Measurements from ENCODE around the gene VWC2L. TPM values are rescaled to one million over a fixed set of nuclear protein-coding genes. Genes with fewer than 3 reads are reported as not detected.

Gene VWC2L
- total RNA-seq, 2 donors from 2014 or later: not detected

DNA sequence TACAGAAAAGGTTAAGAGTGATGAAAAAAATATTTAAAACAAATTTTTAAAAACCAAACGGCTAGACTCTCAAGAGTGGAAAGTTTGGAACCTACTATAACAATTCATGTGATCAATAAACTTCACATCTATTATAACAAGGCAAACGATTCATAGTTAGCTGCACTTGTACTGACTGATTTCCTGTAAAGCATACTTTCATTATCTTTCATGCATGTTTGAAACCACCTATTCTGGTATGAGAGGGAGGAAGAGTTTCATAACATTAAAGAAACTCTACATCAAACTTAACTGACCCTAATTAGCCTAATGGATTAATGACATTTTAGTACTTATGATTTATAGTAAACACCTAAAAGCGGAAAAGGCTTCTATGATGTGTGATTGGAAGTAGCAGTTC lies 43.7 kb upstream of the VWC2L start:
- H3K4me3 ChIP-seq (ENCODE audit: low read length): no peak overlapping the region
- no peak overlapping the region for H3K4me3 Mint-ChIP-seq
- no peaks in the 10 kb centered on the region for H3K9me3 Mint-ChIP-seq
- TF ChIP-seq, protein P1, sequence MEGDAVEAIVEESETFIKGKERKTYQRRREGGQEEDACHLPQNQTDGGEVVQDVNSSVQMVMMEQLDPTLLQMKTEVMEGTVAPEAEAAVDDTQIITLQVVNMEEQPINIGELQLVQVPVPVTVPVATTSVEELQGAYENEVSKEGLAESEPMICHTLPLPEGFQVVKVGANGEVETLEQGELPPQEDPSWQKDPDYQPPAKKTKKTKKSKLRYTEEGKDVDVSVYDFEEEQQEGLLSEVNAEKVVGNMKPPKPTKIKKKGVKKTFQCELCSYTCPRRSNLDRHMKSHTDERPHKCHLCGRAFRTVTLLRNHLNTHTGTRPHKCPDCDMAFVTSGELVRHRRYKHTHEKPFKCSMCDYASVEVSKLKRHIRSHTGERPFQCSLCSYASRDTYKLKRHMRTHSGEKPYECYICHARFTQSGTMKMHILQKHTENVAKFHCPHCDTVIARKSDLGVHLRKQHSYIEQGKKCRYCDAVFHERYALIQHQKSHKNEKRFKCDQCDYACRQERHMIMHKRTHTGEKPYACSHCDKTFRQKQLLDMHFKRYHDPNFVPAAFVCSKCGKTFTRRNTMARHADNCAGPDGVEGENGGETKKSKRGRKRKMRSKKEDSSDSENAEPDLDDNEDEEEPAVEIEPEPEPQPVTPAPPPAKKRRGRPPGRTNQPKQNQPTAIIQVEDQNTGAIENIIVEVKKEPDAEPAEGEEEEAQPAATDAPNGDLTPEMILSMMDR (conservative IDR thresholded peaks at IDR 0.05): no peak
- 78 to 81% methylated on average over 1 to 3 of the region's 3 CpGs for WGBS, 2 experiments (ENCODE audit: insufficient coverage in 1 of 2, insufficient read length in 1 of 2)
- no peak overlapping the region for H3K9ac ChIP-seq (ENCODE audit: extremely low read depth, low read length, poor library complexity, severe bottlenecking)
- H3K36me3 Mint-ChIP-seq (ENCODE audit: low read depth): no peaks in the 10 kb centered on the region
- H3K27ac Mint-ChIP-seq: no peak overlapping the region
- no peak for DNase-seq
- H3K27ac ChIP-seq (ENCODE audit: low read depth, low read length): no peak overlapping the region
- peaks cover 10% of the 10 kb centered on the region for H3K4me1 Mint-ChIP-seq
- peaks cover 8% of the 10 kb centered on the region for H3K27me3 Mint-ChIP-seq (ENCODE audit: insufficient read depth)
- H3K9me3 ChIP-seq (ENCODE audit: control insufficient read depth, low read length): no peaks in the 10 kb centered on the region
- no peaks in the 10 kb centered on the region for H3K27me3 ChIP-seq (ENCODE audit: control insufficient read depth, insufficient read depth, low read length, poor library complexity, severe bottlenecking)
- H3K4me1 ChIP-seq (ENCODE audit: control insufficient read depth, insufficient read depth, low read length): peaks cover 4% of the 10 kb centered on the region
- no peaks in the 10 kb centered on the region for H3K36me3 ChIP-seq (ENCODE audit: control insufficient read depth, insufficient read depth, low read length)

DNA sequence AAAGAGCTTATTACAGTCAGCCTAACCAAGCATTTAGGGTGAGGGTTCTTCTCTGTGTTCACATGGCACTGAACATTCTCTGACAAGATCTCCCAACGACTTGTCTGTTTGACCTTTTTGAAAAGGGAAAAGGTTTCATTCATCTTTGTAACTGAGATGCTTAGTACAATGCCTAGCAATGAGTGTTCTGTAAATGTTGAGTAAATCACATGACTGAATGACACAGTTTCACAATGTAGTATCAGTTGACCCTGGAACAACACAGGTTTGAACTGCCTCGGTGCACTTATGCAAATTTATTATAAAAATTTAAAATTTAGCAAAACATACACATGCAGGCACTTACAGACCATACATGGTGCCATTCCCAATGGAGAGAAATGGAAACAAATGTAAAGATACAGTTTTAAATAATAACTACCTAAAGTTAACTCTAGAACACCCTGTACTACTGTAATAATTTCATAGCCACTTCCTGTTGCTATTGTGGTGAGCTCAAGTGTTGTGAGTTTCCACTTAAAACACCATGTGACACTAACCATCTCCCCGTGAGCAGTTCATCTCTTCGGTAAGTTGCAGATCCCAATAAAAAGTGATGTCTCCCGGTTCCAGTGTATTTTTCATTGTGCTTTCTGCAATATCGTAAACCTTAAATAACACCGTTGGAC lies 34.1 kb upstream of the VWC2L start:
- H3K27ac Mint-ChIP-seq: no peak overlapping the region
- Histone ChIP-seq H3K4me1 (ENCODE audit: control insufficient read depth, insufficient read depth, low read length) (no peaks in the 10 kb centered on the region), H3K27me3 (ENCODE audit: control insufficient read depth, insufficient read depth, low read length, poor library complexity, severe bottlenecking) (no peaks in the 10 kb centered on the region), H3K27ac (ENCODE audit: low read depth, low read length) (no peak overlapping the region), H3K36me3 (ENCODE audit: control insufficient read depth, insufficient read depth, low read length) (no peaks in the 10 kb centered on the region), H3K9me3 (ENCODE audit: control insufficient read depth, low read length) (no peaks in the 10 kb centered on the region), H3K9ac (ENCODE audit: extremely low read depth, low read length, poor library complexity, severe bottlenecking) (no peak overlapping the region), H3K4me3 (ENCODE audit: low read length) (no peak overlapping the region)
- no peak for DNase-seq
- no peaks in the 10 kb centered on the region for H3K36me3 Mint-ChIP-seq (ENCODE audit: low read depth)
- WGBS, 2 experiments (ENCODE audit: insufficient coverage in 1 of 2, insufficient read length in 1 of 2): 92 to 97% methylated on average over 6 to 7 of the region's 7 CpGs
- H3K4me3 Mint-ChIP-seq: no peak overlapping the region
- peaks cover 2% of the 10 kb centered on the region for H3K4me1 Mint-ChIP-seq
- TF ChIP-seq, protein P1 (conservative IDR thresholded peaks at IDR 0.05): no peak
- no peaks in the 10 kb centered on the region for H3K9me3 Mint-ChIP-seq
- no peaks in the 10 kb centered on the region for H3K27me3 Mint-ChIP-seq (ENCODE audit: insufficient read depth)

DNA sequence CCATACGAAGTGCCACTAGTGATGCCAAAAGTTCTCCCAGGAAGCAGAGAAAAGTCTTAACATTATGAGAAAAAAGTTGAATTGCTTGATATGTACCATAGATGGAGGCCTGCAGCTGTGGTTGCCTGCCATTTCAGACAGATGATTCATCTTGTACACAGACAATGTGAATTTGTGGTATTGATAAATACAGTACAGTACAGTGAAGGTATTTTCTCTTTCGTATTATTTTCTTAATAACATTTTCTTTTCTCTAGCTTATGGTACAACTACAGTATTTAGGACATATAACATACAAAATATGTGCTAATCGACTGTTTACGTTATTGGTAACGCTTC lies 33.6 kb upstream of the VWC2L start:
- Mint-ChIP-seq H3K9me3 (no peaks in the 10 kb centered on the region), H3K4me3 (no peak overlapping the region), H3K36me3 (ENCODE audit: low read depth) (no peaks in the 10 kb centered on the region), H3K27ac (no peak overlapping the region), H3K27me3 (ENCODE audit: insufficient read depth) (no peaks in the 10 kb centered on the region), H3K4me1 (peaks cover 2% of the 10 kb centered on the region)
- no peaks in the 10 kb centered on the region for H3K36me3 ChIP-seq (ENCODE audit: control insufficient read depth, insufficient read depth, low read length)
- no peaks in the 10 kb centered on the region for H3K9me3 ChIP-seq (ENCODE audit: control insufficient read depth, low read length)
- no peaks in the 10 kb centered on the region for H3K27me3 ChIP-seq (ENCODE audit: control insufficient read depth, insufficient read depth, low read length, poor library complexity, severe bottlenecking)
- no peak for DNase-seq
- no peaks in the 10 kb centered on the region for H3K4me1 ChIP-seq (ENCODE audit: control insufficient read depth, insufficient read depth, low read length)
- WGBS, 2 experiments (ENCODE audit: insufficient coverage in 1 of 2, insufficient read length in 1 of 2): 94 to 100% methylated on average over 1 to 4 of the region's 5 CpGs
- H3K4me3 ChIP-seq (ENCODE audit: low read length): no peak overlapping the region
- H3K27ac ChIP-seq (ENCODE audit: low read depth, low read length): no peak overlapping the region
- no peak overlapping the region for H3K9ac ChIP-seq (ENCODE audit: extremely low read depth, low read length, poor library complexity, severe bottlenecking)
- TF ChIP-seq, protein P1 (conservative IDR thresholded peaks at IDR 0.05): no peak

All from endodermal cell (in vitro differentiated cells).